RWPE2 (cell line): ENCODE data around the gene TCP11.
A peak's percentile ranks its signal among the peaks of the same experiment; 100 is the strongest.

Experiments
- ATAC-seq: fragments of 200-7000 bp; cut with Tn5 transposase; 3 replicates; pipeline ENCODE4 v1.9.1; 2021; ENCODE audit warnings: low read depth
- DNase-seq: peaks from one replicate; pipeline ENCODE4 v3.0.0-alpha.2; 2020; ENCODE audit warnings: low spot score
- H3K27ac ChIP-seq: fragments of 450-650 bp; 2 replicates; pipeline ENCODE4 v1.5.1; 2017; ENCODE audit warnings: mild to moderate bottlenecking; ENCODE audit not compliant: poor library complexity, severe bottlenecking
- H3K27me3 ChIP-seq: fragments of 250-450 bp; sonication (Bioruptor Pico); 2 replicates; pipeline ENCODE4 v1.5.1; 2021; ENCODE audit warnings: mild to moderate bottlenecking, moderate library complexity; ENCODE audit not compliant: insufficient read depth, poor library complexity, severe bottlenecking
- H3K36me3 ChIP-seq: fragments of 250-450 bp; sonication (Bioruptor Pico); 2 replicates; pipeline ENCODE4 v1.5.1; 2020; ENCODE audit warnings: low read depth, mild to moderate bottlenecking, moderate library complexity
- H3K4me1 ChIP-seq: fragments of 250-450 bp; sonication (Bioruptor Pico); 2 replicates; pipeline ENCODE4 v1.5.1; 2021; ENCODE audit warnings: mild to moderate bottlenecking, moderate library complexity; ENCODE audit not compliant: insufficient read depth, poor library complexity, severe bottlenecking
- H3K4me3 ChIP-seq: fragments of 250-450 bp; sonication (Bioruptor Pico); 2 replicates; pipeline ENCODE4 v1.5.1; 2021; ENCODE audit warnings: mild to moderate bottlenecking, moderate library complexity; ENCODE audit not compliant: severe bottlenecking
- H3K9me3 ChIP-seq: fragments of 250-450 bp; sonication (Bioruptor Pico); 2 replicates; pipeline ENCODE4 v1.5.1; 2021; ENCODE audit warnings: mild to moderate bottlenecking, moderate library complexity; ENCODE audit not compliant: severe bottlenecking
- CTCF ChIP-seq: fragments of 450-650 bp; IDR thresholded peaks from one replicate; pipeline ENCODE4 v1.5.1; 2017; ENCODE audit warnings: mild to moderate bottlenecking, moderate library complexity; ENCODE audit not compliant: poor library complexity, severe bottlenecking

The TCP11 gene

GRCh38 chr6:35078896-35079295 lies 62.2 kb downstream of the TCP11 start:
- no peak overlapping the region for H3K4me3 ChIP-seq
- peaks cover 17% of the 10 kb centered on the region for H3K36me3 ChIP-seq
- H3K4me1 ChIP-seq = peaks cover 11% of the 10 kb centered on the region
- TF ChIP-seq CTCF = no peak
- ATAC-seq = no peak
- no peak overlapping the region for H3K27ac ChIP-seq
- peak; percentile 52 for DNase-seq
- H3K27me3 ChIP-seq = no peaks in the 10 kb centered on the region
- H3K9me3 ChIP-seq = no peaks in the 10 kb centered on the region

- ATAC-seq (no peak), DNase-seq (peak; percentile 36)
- Histone ChIP-seq H3K36me3 (peaks cover 13% of the 10 kb centered on the region), H3K27me3 (no peaks in the 10 kb centered on the region), H3K4me1 (peaks cover 11% of the 10 kb centered on the region), H3K9me3 (no peaks in the 10 kb centered on the region), H3K27ac (no peak overlapping the region), H3K4me3 (no peak overlapping the region)
- no peak for TF ChIP-seq CTCF
These were observed 62.8 kb downstream of the TCP11 start for GRCh38 chr6:35078226-35078850.

GRCh38 chr6:35077713-35078105 lies 63.4 kb downstream of the TCP11 start:
- no peak for TF ChIP-seq CTCF
- Histone ChIP-seq H3K4me1 (peaks cover 11% of the 10 kb centered on the region), H3K36me3 (peaks cover 8% of the 10 kb centered on the region), H3K9me3 (no peaks in the 10 kb centered on the region), H3K4me3 (no peak overlapping the region), H3K27ac (peak overlapping the region; percentile 6), H3K27me3 (no peaks in the 10 kb centered on the region)
- ATAC-seq = no peak
- DNase-seq = peak; percentile 27

GRCh38 chr6:35076997-35077712 lies 64.0 kb downstream of the TCP11 start:
- TF ChIP-seq CTCF = no peak
- ATAC-seq = peak; percentile 81
- H3K4me3 ChIP-seq = no peak overlapping the region
- no peaks in the 10 kb centered on the region for H3K27me3 ChIP-seq
- H3K27ac ChIP-seq = peak overlapping the region; percentile 6
- H3K4me1 ChIP-seq = peaks cover 11% of the 10 kb centered on the region
- H3K9me3 ChIP-seq = no peaks in the 10 kb centered on the region
- H3K36me3 ChIP-seq = peaks cover 8% of the 10 kb centered on the region
- DNase-seq = peak; percentile 43
